HepG2 (cell line): ENCODE data around the gene FAH. TPM values are rescaled to one million over a fixed set of nuclear protein-coding genes. Genes with fewer than 3 reads are reported as not detected.

Experiments
- CREM ChIP-seq, 2 experiments: sonication (generic) in 1 of 2; formaldehyde crosslinking in 1 of 2; IDR thresholded peaks; 2 replicates each; pipeline versions ENCODE4 v1.4.0 to v1.6.1; 2016 to 2020; ENCODE audit warnings: antibody characterized with exemption in 1 of 2, mild to moderate bottlenecking in 1 of 2, missing genetic modification reagents in 1 of 2
- DPF2 ChIP-seq: sonication (generic); formaldehyde crosslinking; IDR thresholded peaks from 2 replicates; pipeline ENCODE4 v1.4.0; 2020; ENCODE audit warnings: mild to moderate bottlenecking, low read depth, missing genetic modification reagents, borderline replicate concordance
- FOSL2 ChIP-seq: sonication (generic); formaldehyde crosslinking; IDR thresholded peaks from 2 replicates; pipeline ENCODE4 v1.4.0; 2020; ENCODE audit warnings: missing genetic modification reagents
- HNF4A ChIP-seq: sonication (generic); formaldehyde crosslinking; IDR thresholded peaks from 2 replicates; pipeline ENCODE4 v1.4.0; 2020; ENCODE audit warnings: missing genetic modification reagents
- KLF11 ChIP-seq: IDR thresholded peaks from 2 replicates; pipeline ENCODE4 v1.6.1; 2016; ENCODE audit warnings: missing compliant biosample characterization
- MTA1 ChIP-seq: sonication (generic); formaldehyde crosslinking; IDR thresholded peaks from 2 replicates; pipeline ENCODE4 v1.4.0; 2020; ENCODE audit warnings: missing genetic modification reagents, mild to moderate bottlenecking, borderline replicate concordance
- POLR2G ChIP-seq: fragments of 200-400 bp; formaldehyde crosslinking; IDR thresholded peaks from 2 replicates; pipeline ENCODE4 v1.6.1; 2018; ENCODE audit warnings: mild to moderate bottlenecking, low read depth, low read length, moderate library complexity
- RXRB ChIP-seq: IDR thresholded peaks from 2 replicates; pipeline ENCODE4 v1.6.1; 2016; ENCODE audit warnings: borderline replicate concordance, missing genetic modification reagents, missing compliant biosample characterization
- SOX5 ChIP-seq: IDR thresholded peaks from 2 replicates; pipeline ENCODE4 v1.6.1; 2016; ENCODE audit warnings: borderline replicate concordance
- STAG1 ChIP-seq: sonication (generic); formaldehyde crosslinking; IDR thresholded peaks from 2 replicates; pipeline ENCODE4 v1.4.0; 2020; ENCODE audit warnings: missing genetic modification reagents
- SYNCRIP ChIP-seq: fragments of 200-400 bp; formaldehyde crosslinking; IDR thresholded peaks from 2 replicates; pipeline ENCODE4 v1.6.1; 2018; ENCODE audit warnings: mild to moderate bottlenecking, low read depth, low read length; ENCODE audit not compliant: insufficient read depth
- TGIF2 ChIP-seq: IDR thresholded peaks from 2 replicates; pipeline ENCODE4 v1.6.1; 2016; ENCODE audit warnings: control low read depth, missing compliant biosample characterization
- TRIM24 ChIP-seq: sonication (generic); formaldehyde crosslinking; IDR thresholded peaks from 2 replicates; pipeline ENCODE4 v1.8.0; 2022; ENCODE audit warnings: mild to moderate bottlenecking, missing genetic modification reagents
- TSC22D2 ChIP-seq: sonication (generic); formaldehyde crosslinking; IDR thresholded peaks from 2 replicates; pipeline ENCODE4 v1.5.1; 2020; ENCODE audit warnings: missing genetic modification reagents, mild to moderate bottlenecking, borderline replicate concordance
- ZC3H13 ChIP-seq: sonication (generic); formaldehyde crosslinking; IDR thresholded peaks from 2 replicates; pipeline ENCODE4 v1.8.1; 2023; ENCODE audit warnings: mild to moderate bottlenecking, missing genetic modification reagents, moderate library complexity
- ZNF33B ChIP-seq: sonication (generic); formaldehyde crosslinking; IDR thresholded peaks from 2 replicates; pipeline ENCODE4 v1.5.1; 2020; ENCODE audit warnings: mild to moderate bottlenecking, missing genetic modification reagents
- ZNF614 ChIP-seq: IDR thresholded peaks from 2 replicates; pipeline ENCODE4 v1.6.1; 2018; ENCODE audit warnings: missing biosample characterization, missing genetic modification reagents, inconsistent platforms, borderline replicate concordance
- ZNF7 ChIP-seq: IDR thresholded peaks from 2 replicates; pipeline ENCODE4 v1.6.1; 2016; ENCODE audit warnings: missing biosample characterization, missing genetic modification reagents
- ZNF720 ChIP-seq: sonication (generic); formaldehyde crosslinking; IDR thresholded peaks from 2 replicates; pipeline ENCODE4 v1.4.0; 2020; ENCODE audit warnings: missing genetic modification reagents
- polyA plus RNA-seq, 8 experiments: library from polyadenylated mRNA; depleted of rRNA in 3 of 8; stranded (reverse) in 7 of 8; unstranded in 1 of 8; fragments of >200 nt; fragmentation: Illumina TruSeq in 4 of 8; extraction: Trizol in 4 of 8; gene quantifications; 2 replicates each; pipeline versions ENCODE4 v1.2.1 to v1.2.3, GENCODE V29; 2011 to 2016; ENCODE audit warnings: low read depth in 4 of 8, missing spikeins in 1 of 8, mixed read lengths in 1 of 8; ENCODE audit not compliant: insufficient read depth in 1 of 8
- total RNA-seq, 5 experiments: library from RNA; depleted of rRNA; stranded (reverse); fragments of >200 nt; fragmentation: Illumina TruSeq; extraction: Trizol; gene quantifications; 2 replicates each; pipeline ENCODE4 v1.2.3, GENCODE V29; 2016; ENCODE audit warnings: low read depth in 1 of 5
- TF ChIP-seq, protein P1 (sequence below): IDR thresholded peaks from 2 replicates; pipeline ENCODE4 v1.6.1; 2016; ENCODE audit warnings: missing compliant biosample characterization, missing genetic modification reagents, borderline replicate concordance
- TF ChIP-seq, protein P2 (sequence below): sonication (generic); formaldehyde crosslinking; IDR thresholded peaks from 2 replicates; pipeline ENCODE4 v1.8.1; 2023; ENCODE audit warnings: missing genetic modification reagents, mild to moderate bottlenecking, borderline replicate concordance
- TF ChIP-seq, protein P3 (sequence below): sonication (generic); formaldehyde crosslinking; IDR thresholded peaks from 2 replicates; pipeline ENCODE4 v1.4.0; 2020; ENCODE audit warnings: missing genetic modification reagents, borderline replicate concordance
- TF ChIP-seq, protein P4 (sequence below): sonication (generic); formaldehyde crosslinking; IDR thresholded peaks from 2 replicates; pipeline ENCODE4 v1.4.0; 2020; ENCODE audit warnings: missing genetic modification reagents
- TF ChIP-seq, protein P5 (sequence below): IDR thresholded peaks from 2 replicates; pipeline ENCODE4 v1.6.1; 2012; ENCODE audit warnings: low read depth, low read length, improper control_type of control experiment

FAH gene
- total and polyA plus RNA-seq, 2 of the 13 experiments (the other 11 are each of a cell fraction or from before 2014, with no cell fraction given), result 36.6 to 75.0 TPM

DNA sequence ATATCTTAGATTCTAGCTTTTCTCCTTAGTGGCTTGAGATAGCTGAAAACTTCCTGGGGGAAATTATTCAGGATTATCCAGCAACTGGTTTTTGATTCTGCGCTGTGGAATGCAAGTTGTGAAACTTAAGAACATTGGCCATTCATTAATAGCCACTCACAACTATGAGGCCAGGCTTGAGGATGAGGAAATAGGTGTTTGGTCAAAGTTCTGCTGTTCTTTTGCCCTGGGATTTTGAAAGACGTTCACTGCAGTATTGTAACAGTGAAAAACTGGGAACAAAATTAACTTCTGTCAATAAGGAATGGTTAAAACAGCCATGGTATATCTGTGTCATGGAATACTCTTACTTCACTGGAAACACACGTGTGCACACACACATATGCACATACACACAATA is 55.1 kb downstream of the FAH start (continued):
- TF ChIP-seq ZC3H13 (CRISPR knock-in tag), result no peak
- TF ChIP-seq DPF2 (CRISPR knock-in tag), result peak; percentile 52; the same call in 1 of the 2 replicates
- TF ChIP-seq TGIF2 (CRISPR knock-in tag), result no peak
- TF ChIP-seq HNF4A, result peak; percentile 93
- TF ChIP-seq FOSL2, result peak; percentile 29; the same call in 1 of the 2 replicates
- no peak for TF ChIP-seq TSC22D2 (CRISPR knock-in tag)
- TF ChIP-seq, protein P1, sequence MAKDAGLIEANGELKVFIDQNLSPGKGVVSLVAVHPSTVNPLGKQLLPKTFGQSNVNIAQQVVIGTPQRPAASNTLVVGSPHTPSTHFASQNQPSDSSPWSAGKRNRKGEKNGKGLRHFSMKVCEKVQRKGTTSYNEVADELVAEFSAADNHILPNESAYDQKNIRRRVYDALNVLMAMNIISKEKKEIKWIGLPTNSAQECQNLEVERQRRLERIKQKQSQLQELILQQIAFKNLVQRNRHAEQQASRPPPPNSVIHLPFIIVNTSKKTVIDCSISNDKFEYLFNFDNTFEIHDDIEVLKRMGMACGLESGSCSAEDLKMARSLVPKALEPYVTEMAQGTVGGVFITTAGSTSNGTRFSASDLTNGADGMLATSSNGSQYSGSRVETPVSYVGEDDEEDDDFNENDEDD (CRISPR knock-in tag), result no peak
- TF ChIP-seq, protein P2, sequence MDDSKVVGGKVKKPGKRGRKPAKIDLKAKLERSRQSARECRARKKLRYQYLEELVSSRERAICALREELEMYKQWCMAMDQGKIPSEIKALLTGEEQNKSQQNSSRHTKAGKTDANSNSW, result no peak
- TF ChIP-seq KLF11, result no peak
- TF ChIP-seq, protein P3, sequence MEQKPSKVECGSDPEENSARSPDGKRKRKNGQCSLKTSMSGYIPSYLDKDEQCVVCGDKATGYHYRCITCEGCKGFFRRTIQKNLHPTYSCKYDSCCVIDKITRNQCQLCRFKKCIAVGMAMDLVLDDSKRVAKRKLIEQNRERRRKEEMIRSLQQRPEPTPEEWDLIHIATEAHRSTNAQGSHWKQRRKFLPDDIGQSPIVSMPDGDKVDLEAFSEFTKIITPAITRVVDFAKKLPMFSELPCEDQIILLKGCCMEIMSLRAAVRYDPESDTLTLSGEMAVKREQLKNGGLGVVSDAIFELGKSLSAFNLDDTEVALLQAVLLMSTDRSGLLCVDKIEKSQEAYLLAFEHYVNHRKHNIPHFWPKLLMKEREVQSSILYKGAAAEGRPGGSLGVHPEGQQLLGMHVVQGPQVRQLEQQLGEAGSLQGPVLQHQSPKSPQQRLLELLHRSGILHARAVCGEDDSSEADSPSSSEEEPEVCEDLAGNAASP (CRISPR knock-in tag), result 0 out of 2 replicates have a peak, but pooled peaks have one; percentile 13
- 0 out of 2 replicates have a peak, but pooled peaks have one; percentile 22 for TF ChIP-seq SOX5
- no peak for TF ChIP-seq SYNCRIP
- no peak for TF ChIP-seq TRIM24 (CRISPR knock-in tag)
- no peak for TF ChIP-seq ZNF720 (CRISPR knock-in tag)
- no peak for TF ChIP-seq STAG1 (CRISPR knock-in tag)
- TF ChIP-seq MTA1 (CRISPR knock-in tag), result no peak
- no peak for TF ChIP-seq POLR2G
- no peak for TF ChIP-seq RXRB (CRISPR knock-in tag)
- peak; percentile 46; the same call in 1 of the 2 replicates for TF ChIP-seq ZNF614 (CRISPR knock-in tag)
- TF ChIP-seq ZNF7 (CRISPR knock-in tag), result 0 out of 2 replicates have a peak, but pooled peaks have one; percentile 25
- TF ChIP-seq CREM (IDR thresholded peaks at IDR 0.05), result peak; percentile 43; the same call in 1 of the 2 replicates
- TF ChIP-seq CREM (CRISPR knock-in tag; IDR thresholded peaks at IDR 0.05), result no peak
- no peak for TF ChIP-seq ZNF33B
- TF ChIP-seq, protein P4, sequence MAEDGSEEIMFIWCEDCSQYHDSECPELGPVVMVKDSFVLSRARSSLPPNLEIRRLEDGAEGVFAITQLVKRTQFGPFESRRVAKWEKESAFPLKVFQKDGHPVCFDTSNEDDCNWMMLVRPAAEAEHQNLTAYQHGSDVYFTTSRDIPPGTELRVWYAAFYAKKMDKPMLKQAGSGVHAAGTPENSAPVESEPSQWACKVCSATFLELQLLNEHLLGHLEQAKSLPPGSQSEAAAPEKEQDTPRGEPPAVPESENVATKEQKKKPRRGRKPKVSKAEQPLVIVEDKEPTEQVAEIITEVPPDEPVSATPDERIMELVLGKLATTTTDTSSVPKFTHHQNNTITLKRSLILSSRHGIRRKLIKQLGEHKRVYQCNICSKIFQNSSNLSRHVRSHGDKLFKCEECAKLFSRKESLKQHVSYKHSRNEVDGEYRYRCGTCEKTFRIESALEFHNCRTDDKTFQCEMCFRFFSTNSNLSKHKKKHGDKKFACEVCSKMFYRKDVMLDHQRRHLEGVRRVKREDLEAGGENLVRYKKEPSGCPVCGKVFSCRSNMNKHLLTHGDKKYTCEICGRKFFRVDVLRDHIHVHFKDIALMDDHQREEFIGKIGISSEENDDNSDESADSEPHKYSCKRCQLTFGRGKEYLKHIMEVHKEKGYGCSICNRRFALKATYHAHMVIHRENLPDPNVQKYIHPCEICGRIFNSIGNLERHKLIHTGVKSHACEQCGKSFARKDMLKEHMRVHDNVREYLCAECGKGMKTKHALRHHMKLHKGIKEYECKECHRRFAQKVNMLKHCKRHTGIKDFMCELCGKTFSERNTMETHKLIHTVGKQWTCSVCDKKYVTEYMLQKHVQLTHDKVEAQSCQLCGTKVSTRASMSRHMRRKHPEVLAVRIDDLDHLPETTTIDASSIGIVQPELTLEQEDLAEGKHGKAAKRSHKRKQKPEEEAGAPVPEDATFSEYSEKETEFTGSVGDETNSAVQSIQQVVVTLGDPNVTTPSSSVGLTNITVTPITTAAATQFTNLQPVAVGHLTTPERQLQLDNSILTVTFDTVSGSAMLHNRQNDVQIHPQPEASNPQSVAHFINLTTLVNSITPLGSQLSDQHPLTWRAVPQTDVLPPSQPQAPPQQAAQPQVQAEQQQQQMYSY (CRISPR knock-in tag), result no peak
- TF ChIP-seq, protein P5, sequence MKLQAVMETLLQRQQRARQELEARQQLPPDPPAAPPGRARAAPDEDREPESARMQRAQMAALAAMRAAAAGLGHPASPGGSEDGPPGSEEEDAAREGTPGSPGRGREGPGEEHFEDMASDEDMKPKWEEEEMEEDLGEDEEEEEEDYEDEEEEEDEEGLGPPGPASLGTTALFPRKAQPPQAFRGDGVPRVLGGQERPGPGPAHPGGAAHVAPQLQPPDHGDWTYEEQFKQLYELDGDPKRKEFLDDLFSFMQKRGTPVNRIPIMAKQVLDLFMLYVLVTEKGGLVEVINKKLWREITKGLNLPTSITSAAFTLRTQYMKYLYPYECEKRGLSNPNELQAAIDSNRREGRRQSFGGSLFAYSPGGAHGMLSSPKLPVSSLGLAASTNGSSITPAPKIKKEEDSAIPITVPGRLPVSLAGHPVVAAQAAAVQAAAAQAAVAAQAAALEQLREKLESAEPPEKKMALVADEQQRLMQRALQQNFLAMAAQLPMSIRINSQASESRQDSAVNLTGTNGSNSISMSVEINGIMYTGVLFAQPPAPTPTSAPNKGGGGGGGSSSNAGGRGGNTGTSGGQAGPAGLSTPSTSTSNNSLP, result peak; percentile 89
